DMS53 treated with DMSO at 0.1 percent for 48 hours (cell line): ENCODE data around the gene EML4.

Experiments used
- DNase-seq: peaks from one replicate; lab custom pipeline; 2025; ENCODE audit not compliant: unreplicated experiment; lab: John Stamatoyannopoulos, UW

Gene EML4

DNA sequence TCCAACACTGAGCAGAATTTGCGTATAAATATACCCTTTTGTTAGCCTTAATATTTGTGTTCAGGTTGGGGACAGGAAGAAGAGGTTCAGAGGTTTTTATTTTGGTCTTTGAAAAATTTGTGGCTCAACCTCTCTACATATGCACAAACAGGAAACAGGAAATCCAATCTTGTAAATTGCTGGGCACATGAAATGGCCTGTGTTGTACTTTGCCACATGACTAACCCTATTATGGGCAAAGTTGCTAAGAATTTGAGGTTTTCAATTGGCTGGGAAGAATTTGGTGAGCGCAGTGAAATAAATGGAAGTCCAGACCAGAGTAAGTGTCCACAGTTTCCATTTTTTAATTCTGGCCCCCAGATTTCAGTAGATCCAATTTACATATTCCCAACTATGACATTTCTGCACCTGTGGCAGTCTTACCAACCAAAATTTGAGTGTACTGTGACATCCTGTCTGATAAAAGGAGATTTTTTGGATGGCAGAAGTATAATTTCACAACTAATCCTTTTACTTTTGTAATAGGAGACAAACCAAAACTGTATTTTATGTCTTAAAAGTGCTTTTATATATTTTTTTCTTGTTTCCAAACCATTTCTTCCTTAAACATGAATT lies 128.3 kb downstream of the EML4 start:
- DNase-seq, result no peak

DNA sequence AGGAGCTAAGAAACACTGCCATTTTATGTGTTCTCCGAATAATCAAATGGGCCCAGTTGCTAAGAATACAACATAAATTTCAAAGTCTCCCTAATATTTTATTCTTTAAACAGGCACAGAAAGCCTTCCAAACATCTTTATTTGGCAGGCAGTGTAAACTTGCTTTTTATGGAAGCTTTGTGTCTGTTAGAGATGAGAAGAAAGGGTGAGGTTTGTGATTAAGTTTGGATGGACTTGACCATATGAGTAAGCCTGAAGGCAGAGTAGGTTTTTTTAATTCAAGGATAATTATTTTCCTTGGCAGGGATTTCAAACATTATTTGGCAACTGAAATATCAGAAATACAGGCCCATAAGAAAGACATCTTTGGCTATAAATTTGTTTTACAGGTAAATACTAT lies 129.0 kb downstream of the EML4 start:
- DNase-seq, result no peak

DNA sequence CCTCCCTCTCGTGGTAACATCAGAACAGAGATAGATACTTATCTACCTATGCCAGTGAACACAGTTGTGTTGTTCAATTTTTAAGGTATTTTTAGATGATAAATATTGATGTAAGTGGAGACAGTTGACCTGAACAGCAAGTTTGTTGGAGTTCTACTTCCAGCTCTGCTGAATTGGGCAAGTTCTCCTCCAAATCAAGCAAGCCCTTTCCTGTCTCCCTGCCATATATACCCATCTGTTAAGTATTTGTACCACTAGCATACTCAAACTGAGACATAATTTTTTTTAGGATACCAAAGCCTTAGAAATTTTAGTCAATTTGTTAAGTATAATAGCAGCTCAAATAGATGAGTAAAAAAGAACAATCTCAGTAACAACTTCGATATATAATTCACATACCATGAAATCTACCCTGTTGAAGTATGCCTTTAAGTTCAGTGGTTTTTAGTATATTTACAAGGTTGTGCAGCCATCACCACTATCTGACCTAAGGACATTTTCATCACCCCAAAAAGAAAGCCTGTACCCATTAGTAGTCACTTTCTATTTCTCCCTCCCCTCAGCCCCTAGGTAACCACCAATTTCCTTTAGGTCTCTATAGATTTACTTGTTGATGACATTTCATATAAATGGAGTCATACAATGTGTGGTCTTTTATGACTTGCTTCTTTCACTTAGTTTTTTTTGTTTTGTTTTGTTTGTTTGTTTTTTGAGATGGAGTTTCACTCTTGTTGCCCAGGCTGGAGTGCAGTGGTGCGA lies 130.0 kb downstream of the EML4 start:
- no peak for DNase-seq

DNA sequence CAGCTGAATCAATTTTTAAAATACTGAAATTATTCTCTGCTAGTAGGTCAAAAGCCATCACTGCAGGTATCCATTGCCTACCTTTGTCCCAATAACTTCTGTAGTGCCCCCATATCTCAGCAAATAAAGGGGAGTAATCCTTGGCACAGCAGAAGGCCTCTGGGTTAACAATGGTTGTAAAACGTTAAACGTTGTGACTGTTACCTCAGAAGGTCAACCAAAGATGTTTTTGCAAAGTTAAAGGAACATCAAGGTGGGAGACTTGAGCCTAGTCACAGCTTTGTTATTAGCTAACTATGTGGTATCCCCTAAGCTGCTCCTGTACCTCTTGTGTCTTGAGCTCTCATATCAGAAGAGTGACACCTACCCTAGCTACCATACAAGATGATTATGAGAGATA lies 131.4 kb downstream of the EML4 start:
- DNase-seq, result no peak

DNA sequence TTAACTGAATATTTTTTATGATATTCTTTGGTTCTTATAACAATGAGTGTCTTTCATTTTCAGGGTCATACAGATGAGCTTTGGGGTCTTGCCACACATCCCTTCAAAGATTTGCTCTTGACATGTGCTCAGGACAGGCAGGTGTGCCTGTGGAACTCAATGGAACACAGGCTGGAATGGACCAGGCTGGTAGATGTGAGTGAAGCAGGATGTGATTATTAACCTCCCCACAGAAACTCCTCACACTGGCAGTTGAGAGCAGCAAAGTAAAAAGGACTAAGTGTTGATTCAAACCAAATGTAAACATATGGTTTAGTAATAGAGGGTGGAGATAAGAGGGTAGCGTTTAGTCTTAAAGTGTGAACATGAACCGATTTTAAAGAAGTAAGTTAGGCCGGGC lies 134.1 kb downstream of the EML4 start:
- DNase-seq, result no peak

DNA sequence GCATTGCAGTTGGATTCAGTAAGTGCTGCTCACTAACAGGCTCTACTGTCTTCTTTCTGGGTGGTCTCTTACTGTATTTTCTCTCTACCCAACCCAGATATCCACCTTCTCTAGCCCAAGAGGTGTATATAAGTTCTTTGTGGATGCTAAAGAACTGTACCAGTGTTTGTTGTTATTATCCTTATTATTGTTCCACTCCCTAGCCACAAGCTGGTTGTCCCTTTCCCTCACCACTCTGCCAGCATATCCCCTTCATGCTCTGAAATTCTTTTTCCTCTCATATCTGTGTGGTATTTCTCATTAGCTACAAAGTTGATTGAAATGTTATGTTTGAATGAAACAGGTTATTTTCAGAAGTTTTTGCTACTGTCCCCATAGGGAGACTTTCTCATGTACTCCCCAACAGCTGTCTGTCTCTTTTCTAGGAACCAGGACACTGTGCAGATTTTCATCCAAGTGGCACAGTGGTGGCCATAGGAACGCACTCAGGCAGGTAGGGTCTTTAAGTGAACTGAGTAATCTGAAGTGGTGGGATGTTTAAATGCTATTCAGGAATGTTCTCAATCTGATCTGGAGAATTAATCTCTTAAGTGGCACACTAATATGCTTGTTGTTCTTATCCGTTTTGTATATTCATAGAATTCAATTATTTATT lies 135.0 kb downstream of the EML4 start:
- DNase-seq, result no peak

DNA sequence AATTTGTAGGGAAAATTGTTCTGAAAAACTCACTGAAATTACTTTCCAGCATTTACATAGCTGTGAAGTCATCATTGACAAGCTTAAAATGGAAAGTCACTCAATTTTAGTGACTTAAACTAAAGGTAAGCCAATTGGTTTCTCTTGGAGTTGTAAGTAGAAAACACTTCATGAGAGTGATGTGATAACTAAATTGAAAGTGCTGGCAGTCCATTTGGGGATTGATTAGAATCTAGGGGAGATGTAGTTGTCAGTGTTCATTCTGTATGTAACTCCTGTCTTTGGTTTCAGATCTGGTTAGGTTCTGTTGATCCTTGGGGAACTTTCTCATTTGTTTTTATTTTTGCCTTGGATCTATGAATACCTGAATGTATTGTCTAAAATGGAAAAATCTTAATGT lies 138.0 kb downstream of the EML4 start:
- no peak for DNase-seq

DNA sequence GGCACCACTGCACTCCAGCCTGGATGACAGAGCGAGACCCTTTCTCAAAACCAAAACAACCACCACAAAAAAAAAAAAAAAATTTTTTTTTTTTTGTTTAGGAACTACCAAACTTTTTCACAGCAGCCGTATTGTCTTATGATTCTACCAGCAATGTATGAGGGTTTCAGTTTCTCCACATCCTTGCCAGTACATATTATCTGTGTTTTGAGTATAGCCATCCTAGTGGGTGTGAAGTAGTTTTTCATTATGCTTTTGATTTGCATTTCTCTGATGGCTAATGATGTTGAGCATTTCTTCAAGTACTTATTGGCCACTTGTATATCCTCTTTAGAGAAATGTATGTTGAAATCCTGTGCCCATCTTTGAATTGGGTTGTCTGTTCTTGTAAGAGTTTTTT lies 140.2 kb downstream of the EML4 start:
- no peak for DNase-seq

DNA sequence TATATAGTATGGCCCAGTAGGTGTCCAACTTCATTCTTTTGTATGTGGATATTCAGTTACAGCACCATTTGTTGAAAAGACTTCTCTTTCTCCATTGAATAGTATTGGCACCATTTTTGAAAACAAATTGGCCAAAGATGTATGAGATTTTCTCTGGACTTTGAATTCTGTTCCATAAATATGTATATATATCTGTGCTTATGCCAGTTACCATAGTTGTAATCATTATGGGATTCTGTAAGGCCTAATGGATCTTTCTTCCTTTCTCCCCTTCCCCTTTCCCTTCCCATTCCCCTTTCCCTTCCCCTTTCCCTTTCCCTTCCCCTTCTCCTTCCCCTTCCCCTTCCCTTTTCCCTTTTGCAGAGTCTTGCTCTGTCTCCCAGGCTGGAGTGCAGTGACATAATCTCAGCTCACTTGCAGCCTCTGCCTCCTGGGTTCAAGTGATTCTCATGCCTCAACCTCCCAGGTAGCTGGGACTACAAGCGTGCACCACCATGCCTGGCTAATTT lies 140.9 kb downstream of the EML4 start:
- no peak for DNase-seq

DNA sequence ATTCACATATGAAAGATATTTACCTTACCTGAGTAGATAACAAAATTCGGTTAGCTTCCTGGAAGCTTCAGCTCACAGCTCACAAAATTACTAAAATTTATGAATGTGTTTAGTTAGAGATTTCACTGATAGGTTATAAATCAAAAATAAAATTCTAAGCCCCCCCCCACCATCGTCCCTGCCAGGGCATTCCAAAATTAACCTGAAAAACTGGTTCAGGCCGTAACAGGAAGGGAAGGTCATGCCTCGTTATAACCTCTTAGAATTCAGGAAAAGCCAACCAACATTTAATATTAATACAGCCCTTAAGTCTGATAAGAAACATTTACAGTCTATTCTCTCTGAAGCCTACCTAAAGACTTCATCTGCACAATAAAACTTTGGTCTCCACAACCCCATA lies 143.0 kb downstream of the EML4 start:
- DNase-seq, result no peak

DNA sequence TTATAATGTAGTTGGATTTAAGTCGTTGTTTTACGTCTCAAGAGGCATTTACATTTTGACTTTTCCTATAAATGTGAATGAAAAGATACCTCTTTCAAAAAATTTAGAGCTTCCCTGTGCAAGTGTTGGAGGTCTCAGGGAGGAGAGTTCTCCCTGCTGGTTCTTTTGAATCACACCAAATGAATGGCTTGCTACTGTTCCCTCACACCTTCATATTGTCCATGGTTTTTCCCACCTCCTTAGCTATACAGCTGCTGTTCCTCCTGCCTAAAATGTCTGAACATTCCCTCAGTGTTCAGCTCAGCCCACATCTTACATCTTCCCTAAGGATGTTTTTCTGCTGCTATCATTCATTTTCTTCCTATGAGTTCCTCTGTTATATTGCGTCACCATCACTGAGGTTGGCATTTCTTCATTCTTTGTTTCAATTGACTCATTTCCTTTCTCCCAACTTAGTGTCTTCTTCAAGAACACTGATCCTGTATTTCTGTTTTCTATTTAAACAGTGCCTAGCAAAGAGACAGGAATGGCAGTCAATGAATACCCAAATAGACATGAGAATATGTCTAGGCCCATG lies 145.8 kb downstream of the EML4 start:
- no peak for DNase-seq

DNA sequence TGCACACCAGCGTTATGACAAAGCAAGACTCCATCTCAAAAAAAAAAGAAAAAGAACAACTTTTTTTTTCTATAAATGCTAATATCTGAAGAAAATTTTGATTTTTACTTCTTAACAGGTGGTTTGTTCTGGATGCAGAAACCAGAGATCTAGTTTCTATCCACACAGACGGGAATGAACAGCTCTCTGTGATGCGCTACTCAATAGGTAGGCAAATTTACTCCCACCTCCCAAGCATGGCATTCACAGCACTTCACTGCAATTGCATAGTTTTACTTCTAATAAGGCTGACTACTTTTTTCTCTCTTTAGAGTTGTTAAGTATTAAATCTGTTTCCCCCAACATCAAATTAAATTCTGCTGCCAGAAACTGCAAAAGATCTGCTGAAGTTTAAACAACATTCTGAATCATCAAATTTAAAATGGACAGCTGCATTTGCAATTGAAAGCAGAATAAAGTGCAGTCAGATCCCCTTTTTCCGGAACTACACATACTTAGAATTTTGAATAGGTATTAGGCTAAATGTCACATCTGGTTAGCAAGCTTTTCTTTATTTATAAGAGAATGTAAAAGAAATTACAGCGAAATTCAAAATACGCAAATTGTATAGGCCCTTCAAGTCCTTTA lies 146.8 kb downstream of the EML4 start:
- no peak for DNase-seq

DNA sequence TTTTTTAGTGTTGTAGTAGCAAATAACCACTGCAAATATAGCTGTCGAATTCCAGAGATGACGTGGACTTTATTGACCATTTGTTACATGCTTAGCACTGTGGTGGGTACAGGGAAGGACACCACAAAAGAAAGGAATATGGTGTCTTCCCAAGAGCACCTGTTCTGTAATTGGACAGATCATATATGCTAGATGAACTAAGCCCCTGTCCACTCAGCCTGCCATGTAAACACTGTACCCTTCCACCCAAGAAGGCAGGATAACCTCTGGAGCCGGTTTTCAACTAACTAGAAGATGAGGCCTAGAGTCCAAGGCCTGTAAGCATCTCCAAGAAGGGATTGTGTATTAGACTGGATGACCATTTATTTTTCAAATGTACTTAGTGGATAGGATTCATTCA lies 147.8 kb downstream of the EML4 start:
- DNase-seq, result no peak

DNA sequence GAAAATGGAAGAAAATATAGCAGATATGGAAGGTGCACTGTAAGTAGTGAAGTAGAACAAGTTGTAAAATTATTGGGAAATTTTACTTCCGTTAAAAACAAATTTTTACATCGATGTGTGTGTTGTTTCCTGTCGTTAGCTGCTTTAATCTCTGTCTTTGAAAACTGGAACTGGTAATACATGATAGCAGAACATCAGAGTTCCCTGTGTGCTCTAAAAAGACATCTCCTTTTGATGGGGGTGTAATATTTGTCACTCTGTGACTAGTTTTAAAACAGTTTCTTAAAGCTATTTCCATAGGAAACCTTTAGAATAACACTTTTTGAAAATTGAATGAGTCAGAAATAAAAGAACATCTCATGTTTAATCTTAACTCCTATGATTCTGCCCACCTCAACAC lies 148.3 kb downstream of the EML4 start:
- DNase-seq, result no peak

DNA sequence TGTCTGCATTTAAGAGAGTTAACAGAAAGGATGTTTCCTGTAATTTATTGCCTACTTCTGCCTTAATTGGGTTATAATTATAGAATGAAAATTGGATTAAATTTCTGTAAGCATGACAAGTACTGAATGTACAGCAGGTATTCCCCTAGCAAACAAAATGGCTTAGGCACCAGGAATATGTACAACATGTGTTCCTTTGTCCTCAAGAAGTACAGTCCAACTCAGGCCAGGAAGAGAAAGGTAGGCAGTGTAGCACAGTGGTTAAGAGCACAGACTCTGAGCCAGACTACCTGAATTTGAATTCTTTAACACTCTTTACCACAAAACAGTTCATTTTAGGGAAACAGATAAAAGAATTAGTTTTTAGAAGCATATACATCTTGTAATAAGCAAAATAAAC lies 148.8 kb downstream of the EML4 start:
- DNase-seq, result no peak

DNA sequence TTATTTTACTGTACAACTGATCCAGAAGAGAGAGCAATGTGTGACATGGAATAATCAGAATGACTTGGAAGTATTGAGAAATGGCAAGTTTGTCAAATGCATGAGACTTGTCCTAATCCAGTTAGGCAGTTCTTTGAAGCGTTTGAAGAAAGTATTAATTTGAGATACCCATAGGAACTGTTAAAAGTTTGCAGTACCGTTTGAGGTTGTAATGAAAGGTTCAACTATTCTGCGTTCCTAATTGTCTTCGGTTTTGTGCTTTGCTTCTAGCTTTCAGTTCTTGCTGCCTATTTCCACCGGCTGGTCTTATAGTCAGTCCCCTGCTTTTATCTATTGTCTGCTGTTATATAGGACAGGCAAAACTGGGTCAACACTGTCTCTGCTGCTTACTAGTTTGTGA lies 150.1 kb downstream of the EML4 start:
- DNase-seq, result no peak

DNA sequence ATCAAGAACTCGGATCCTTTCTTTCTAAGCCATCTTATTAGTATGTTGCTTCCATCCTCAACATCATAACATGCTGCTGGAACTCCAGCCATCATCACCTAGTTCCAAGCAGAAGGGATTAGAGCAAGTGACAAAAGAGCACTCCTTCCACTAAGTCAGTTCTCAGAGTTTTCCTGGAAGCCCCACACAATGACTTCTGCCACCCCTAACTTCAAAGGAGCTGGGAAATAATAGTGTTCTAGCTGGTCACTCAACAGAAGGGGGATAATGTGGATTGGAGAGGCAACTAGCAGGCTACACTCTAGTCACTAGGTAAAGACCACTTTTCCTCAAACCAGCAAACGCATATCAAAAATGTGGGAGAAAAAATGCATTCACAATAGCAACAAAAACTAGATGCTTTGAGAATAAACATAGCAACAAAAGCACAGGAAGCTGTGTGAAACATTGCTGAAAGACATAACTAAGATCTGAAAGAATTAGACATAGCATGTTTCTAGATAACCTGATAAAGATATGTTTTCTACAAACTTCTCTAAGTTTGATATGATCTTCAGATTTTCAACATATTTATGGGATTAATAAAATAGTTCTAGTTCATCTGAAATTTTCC lies 152.4 kb downstream of the EML4 start:
- no peak for DNase-seq

DNA sequence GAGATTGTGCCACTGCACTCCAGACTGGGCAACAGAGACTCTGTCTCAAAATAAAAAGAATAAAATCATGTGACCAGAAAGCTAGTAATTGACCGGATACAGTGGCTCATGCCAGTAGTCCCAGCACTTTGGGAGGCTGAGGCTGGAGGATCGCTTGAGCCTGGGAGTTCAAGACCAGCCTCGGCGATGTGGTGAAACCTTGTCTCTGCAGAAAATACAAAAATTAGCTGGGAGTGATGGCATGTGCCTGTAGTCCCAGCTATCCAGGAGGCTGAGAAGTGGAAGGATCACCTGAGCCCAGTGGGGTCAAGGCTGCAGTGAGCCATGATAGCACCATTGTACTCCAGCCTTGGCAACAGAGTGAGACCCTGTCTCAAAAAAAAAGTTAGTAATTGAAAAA lies 155.1 kb downstream of the EML4 start:
- DNase-seq, result no peak

DNA sequence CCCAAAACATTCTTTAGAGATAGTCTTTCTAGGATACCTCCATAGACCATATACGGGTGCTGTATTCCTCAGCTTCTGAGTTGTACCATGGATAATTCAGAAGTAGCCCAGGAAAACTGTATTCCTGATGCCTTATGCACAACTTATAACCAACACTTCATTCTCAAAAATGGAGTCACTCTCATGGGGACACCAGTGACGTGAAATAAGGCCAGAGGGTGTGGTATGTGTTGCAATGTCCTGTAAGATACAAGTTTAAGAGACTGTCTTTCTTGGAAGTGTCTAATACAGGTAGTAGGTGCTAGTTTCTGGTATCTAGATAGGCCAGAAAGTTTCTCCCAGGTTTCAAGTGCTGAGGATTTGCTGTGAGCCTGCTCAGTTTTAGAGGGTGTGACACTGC lies 155.8 kb downstream of the EML4 start:
- no peak for DNase-seq

DNA sequence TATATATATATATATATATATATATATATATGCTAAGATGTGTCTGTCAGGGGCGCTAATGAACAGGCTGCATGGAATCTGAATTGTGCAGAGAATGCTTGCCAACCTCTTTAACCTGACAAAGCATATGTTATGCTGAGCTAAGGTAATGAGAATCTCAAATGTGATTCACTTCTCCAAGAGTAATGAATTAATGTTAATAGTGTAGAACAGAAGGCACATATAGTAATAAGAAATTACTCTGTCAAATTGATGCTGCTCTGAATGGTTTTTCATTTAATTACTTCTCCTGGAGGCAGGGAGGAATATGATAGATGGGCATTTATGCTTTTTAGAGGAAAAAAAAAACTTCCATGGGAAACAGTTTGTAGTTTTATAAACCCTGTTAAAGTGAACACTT lies 156.5 kb downstream of the EML4 start:
- no peak for DNase-seq

DNA sequence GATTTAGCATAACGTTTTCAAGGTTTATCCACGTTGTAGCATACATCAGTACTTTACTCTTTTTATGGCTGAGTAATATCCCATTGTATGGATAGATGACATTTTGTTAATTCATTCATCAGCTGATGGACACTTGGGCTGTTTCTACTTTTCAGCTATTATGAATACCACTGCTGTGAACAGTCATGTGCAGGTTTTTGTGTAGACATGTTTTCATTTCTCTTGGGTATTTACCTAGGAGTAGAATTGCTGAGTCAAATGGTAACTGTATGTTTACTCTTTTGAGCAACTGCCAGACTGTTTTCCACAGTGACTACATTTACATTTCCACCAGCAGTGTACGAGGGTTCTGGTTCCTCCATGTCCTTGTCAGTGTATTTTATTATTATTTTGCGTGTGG lies 158.0 kb downstream of the EML4 start:
- peak; percentile 23 for DNase-seq
